Panc1 (cell line): ENCODE measurements around the gene LMF1. TPM values are rescaled to one million over a fixed set of nuclear protein-coding genes. Genes with fewer than 3 reads are reported as not detected.

Source experiments
- ATAC-seq: fragments of 200-7000 bp; cut with Tn5 transposase; 2 replicates; pipeline ENCODE4 v1.9.1; 2020; ENCODE audit warnings: mild to moderate bottlenecking, moderate library complexity
- BruUV-seq: library from RNA; stranded (reverse); fragments of 400-500 nt; replicated peaks from 2 replicates; lab custom pipeline; 2021; lab: Mats Ljungman, UMichigan
- CTCF ChIA-PET: fragments of 300-600 bp; sonication (Branson Sonifier 250); formaldehyde crosslinking; loops from one replicate; lab custom pipeline; 2022; ENCODE audit warnings: antibody characterized with exemption; lab: Charles Lee
- POLR2A ChIA-PET: fragments of 300-600 bp; sonication (Branson Sonifier 250); formaldehyde crosslinking; loops from one replicate; lab custom pipeline; 2022; ENCODE audit warnings: antibody characterized with exemption; lab: Charles Lee
- DNase-seq: peaks from one replicate; pipeline ENCODE4 v3.0.0-alpha.2; 2010; ENCODE audit warnings: low read depth, low spot score
- H3K27ac ChIP-seq: 2 replicates; pipeline ENCODE4 v1.5.1; 2011; ENCODE audit warnings: mild to moderate bottlenecking, low read length, inconsistent platforms
- H3K27me3 ChIP-seq: fragments of 200-500 bp; sonication (Bioruptor generic); 2 replicates; pipeline ENCODE4 v1.6.0; 2014; ENCODE audit warnings: low read length, inconsistent platforms; ENCODE audit not compliant: control insufficient read depth, insufficient read depth
- H3K36me3 ChIP-seq: fragments of 200-500 bp; sonication (Bioruptor generic); 2 replicates; pipeline ENCODE4 v1.5.1; 2014; ENCODE audit warnings: inconsistent platforms, mild to moderate bottlenecking, low read length, moderate library complexity; ENCODE audit not compliant: control insufficient read depth, insufficient read depth
- H3K4me1 ChIP-seq: 2 replicates; pipeline ENCODE4 v1.5.1; 2011; ENCODE audit warnings: inconsistent platforms, mild to moderate bottlenecking, low read length, moderate library complexity; ENCODE audit not compliant: control insufficient read depth, insufficient read depth
- H3K4me3 ChIP-seq, 2 experiments: 2 replicates each; pipeline ENCODE4 v1.5.1; 2011 to 2012; ENCODE audit warnings: low read depth in 2 of 2, low read length in 2 of 2, mild to moderate bottlenecking in 2 of 2, inconsistent platforms in 1 of 2, moderate library complexity in 1 of 2
- H3K9me3 ChIP-seq: fragments of 200-500 bp; sonication (Bioruptor generic); 2 replicates; pipeline ENCODE4 v1.5.1; 2014; ENCODE audit warnings: low read depth, mild to moderate bottlenecking, inconsistent platforms, low read length, moderate library complexity; ENCODE audit not compliant: control insufficient read depth, insufficient read depth
- CTCF ChIP-seq: fragments of 450-650 bp; IDR thresholded peaks from 2 replicates; pipeline ENCODE4 v1.5.1; 2017; ENCODE audit warnings: mild to moderate bottlenecking
- POLR2AphosphoS5 ChIP-seq: IDR thresholded peaks from 2 replicates; pipeline ENCODE4 v1.6.1; 2012; ENCODE audit warnings: mild to moderate bottlenecking, low read depth, low read length, moderate library complexity
- SIN3A ChIP-seq: IDR thresholded peaks from 2 replicates; pipeline ENCODE4 v1.6.1; 2012; ENCODE audit warnings: low read depth, mild to moderate bottlenecking, low read length, moderate library complexity, borderline replicate concordance; ENCODE audit not compliant: insufficient read depth
- TCF7L2 ChIP-seq: IDR thresholded peaks from 2 replicates; pipeline ENCODE4 v1.6.1; 2011; ENCODE audit warnings: mild to moderate bottlenecking, low read depth, low read length, inconsistent platforms
- in situ Hi-C: cut with HindIII; loops from 2 replicates; pipeline ENCODE4 v1.10.0; 2016; ENCODE audit warnings: low sequenced_read_pairs, low pct_unique_long_range_greater_than_20kb
- intact Hi-C: fragments of 100-400 bp; cut with micrococcal nuclease; formaldehyde crosslinking; loops from one replicate; pipeline ENCODE4 v1.10.0; 2022; ENCODE audit not compliant: unreplicated experiment
- total RNA-seq: library from RNA; stranded (reverse); gene quantifications from one replicate; pipeline ENCODE4 v1.2.1, GENCODE V29; 2021; ENCODE audit not compliant: unreplicated experiment
- TF ChIP-seq, protein P1 (sequence below), 2 experiments: IDR thresholded peaks; 2 replicates each; pipeline ENCODE4 v1.6.1; 2011 to 2012; ENCODE audit warnings: low read depth in 2 of 2, control low read depth in 1 of 2, low read length in 1 of 2, mild to moderate bottlenecking in 1 of 2, moderate library complexity in 1 of 2; ENCODE audit not compliant: insufficient read depth in 1 of 2

LMF1 gene
- total RNA-seq, 1 experiment from 2014 or later, result 24.3 TPM

GRCh38 chr16:818132-818531 lies 152.7 kb downstream of the LMF1 start:
- ChIA-PET CTCF (no interaction called here), POLR2A (no interaction called here)
- DNase-seq (no peak), ATAC-seq (no peak)
- H3K27me3 ChIP-seq, result no peaks in the 10 kb centered on the region
- in situ Hi-C loops (no loop called here), intact Hi-C loops (no loop called here)
- H3K4me1 ChIP-seq, result peaks cover 4% of the 10 kb centered on the region; the same call in 1 of the 2 replicates
- H3K27ac ChIP-seq, result no peak overlapping the region
- H3K36me3 ChIP-seq, result no peaks in the 10 kb centered on the region
- no peak overlapping the region for H3K4me3 ChIP-seq
- BruUV-seq, result no TSS peak
- TF ChIP-seq POLR2AphosphoS5, result no peak
- no peak for TF ChIP-seq SIN3A
- no peak for TF ChIP-seq TCF7L2
- TF ChIP-seq CTCF, result no peak
- TF ChIP-seq, protein P1, sequence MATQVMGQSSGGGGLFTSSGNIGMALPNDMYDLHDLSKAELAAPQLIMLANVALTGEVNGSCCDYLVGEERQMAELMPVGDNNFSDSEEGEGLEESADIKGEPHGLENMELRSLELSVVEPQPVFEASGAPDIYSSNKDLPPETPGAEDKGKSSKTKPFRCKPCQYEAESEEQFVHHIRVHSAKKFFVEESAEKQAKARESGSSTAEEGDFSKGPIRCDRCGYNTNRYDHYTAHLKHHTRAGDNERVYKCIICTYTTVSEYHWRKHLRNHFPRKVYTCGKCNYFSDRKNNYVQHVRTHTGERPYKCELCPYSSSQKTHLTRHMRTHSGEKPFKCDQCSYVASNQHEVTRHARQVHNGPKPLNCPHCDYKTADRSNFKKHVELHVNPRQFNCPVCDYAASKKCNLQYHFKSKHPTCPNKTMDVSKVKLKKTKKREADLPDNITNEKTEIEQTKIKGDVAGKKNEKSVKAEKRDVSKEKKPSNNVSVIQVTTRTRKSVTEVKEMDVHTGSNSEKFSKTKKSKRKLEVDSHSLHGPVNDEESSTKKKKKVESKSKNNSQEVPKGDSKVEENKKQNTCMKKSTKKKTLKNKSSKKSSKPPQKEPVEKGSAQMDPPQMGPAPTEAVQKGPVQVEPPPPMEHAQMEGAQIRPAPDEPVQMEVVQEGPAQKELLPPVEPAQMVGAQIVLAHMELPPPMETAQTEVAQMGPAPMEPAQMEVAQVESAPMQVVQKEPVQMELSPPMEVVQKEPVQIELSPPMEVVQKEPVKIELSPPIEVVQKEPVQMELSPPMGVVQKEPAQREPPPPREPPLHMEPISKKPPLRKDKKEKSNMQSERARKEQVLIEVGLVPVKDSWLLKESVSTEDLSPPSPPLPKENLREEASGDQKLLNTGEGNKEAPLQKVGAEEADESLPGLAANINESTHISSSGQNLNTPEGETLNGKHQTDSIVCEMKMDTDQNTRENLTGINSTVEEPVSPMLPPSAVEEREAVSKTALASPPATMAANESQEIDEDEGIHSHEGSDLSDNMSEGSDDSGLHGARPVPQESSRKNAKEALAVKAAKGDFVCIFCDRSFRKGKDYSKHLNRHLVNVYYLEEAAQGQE (IDR thresholded peaks at IDR 0.05; ENCODE audit: insufficient read depth in 1 of 2, low read depth in 2 of 2, low read length in 1 of 2), result no peak
- no peaks in the 10 kb centered on the region for H3K9me3 ChIP-seq

DNA sequence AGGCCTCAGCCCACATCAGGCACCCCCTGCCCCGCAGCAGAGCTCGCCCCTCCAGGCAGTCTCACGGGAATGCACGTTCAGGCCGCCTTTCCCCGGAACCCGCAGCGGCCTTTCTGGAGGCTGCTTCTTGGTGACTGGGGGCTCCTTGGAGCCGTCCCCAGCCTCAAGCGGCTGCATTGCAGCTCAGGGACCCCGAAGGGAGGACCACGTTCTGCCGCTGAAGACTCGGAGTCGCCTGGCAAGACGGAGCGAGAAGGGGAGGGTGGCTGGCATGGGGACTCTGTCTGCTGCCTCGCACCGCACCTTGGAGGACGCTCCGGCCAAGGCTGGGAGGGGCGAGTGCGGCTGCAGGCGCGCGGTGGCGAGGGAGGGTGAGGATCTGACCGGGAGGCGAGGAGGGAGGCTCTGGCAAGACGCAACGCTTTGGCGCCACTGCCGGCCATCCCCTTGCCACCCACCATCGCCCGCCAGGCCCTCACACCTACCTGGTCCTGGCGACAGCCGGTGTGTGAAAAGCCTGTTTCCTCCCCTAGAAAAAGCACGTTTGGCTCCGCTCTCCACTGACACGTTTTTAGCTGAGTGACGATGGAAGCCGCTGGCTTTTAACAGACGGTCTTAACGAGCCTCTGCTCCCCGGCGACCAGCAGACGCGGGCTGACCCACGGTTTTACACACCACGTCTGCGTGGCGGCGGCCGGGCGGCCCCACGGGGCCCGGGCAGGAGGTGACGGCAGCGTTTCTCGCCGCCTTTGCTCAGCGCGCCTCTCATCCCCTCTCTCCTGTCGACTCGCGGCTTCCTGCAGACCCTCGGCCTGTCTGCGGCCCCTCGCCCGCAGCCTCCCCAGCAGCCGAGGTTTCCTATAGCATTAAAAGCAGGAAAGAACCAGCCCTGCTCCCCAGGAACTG lies 153.5 kb downstream of the LMF1 start:
- ATAC-seq (no peak), DNase-seq (no peak)
- Histone ChIP-seq H3K9me3 (no peaks in the 10 kb centered on the region), H3K36me3 (no peaks in the 10 kb centered on the region), H3K4me3 (no peak overlapping the region), H3K27me3 (no peaks in the 10 kb centered on the region), H3K27ac (no peak overlapping the region), H3K4me1 (peaks cover 4% of the 10 kb centered on the region; the same call in 1 of the 2 replicates)
- intact Hi-C loops (no loop called here), in situ Hi-C loops (no loop called here)
- no peak for TF ChIP-seq POLR2AphosphoS5
- TF ChIP-seq, protein P1 (IDR thresholded peaks at IDR 0.05; ENCODE audit: insufficient read depth in 1 of 2, low read depth in 2 of 2, low read length in 1 of 2), result no peak
- no peak for TF ChIP-seq CTCF
- no peak for TF ChIP-seq SIN3A
- TF ChIP-seq TCF7L2, result no peak
- ChIA-PET CTCF (interaction anchor here (0.6 kb wide), 1 partner anchor 258 kb away, joined by 3 read pairs; no protein-coding TSS in a partner anchor), POLR2A (interaction anchor here (0.7 kb wide), 1 partner anchor 21 kb away, joined by 16 read pairs; no protein-coding TSS in a partner anchor)
- BruUV-seq, result no TSS peak
